ENCODE data around the gene NLGN1.
"Not testable (repeated sequence)": the region's sequence is repeated elsewhere in the genome, so short reads cannot be mapped to it uniquely, and the experiment has no call there.

Gene NLGN1

GRCh38 chr3:173553635-173554280 lies 156.2 kb downstream of the NLGN1 start:
- no peak for DNase-seq (ENCODE audit: low read depth in 2 of 2)

- no peak for DNase-seq (ENCODE audit: low read depth in 2 of 2)
Observed at GRCh38 chr3:173556546-173556945, 159.0 kb downstream of the NLGN1 start.

GRCh38 chr3:173567997-173568396 lies 170.5 kb downstream of the NLGN1 start:
- no peak for DNase-seq (ENCODE audit: low read depth in 2 of 2)

GRCh38 chr3:173568623-173569022 lies 171.1 kb downstream of the NLGN1 start:
- no peak for DNase-seq (ENCODE audit: low read depth in 2 of 2)

- no peak for DNase-seq (ENCODE audit: low read depth in 2 of 2)
Observed at GRCh38 chr3:173583496-173583895, 186.0 kb downstream of the NLGN1 start.

- no peak for DNase-seq (ENCODE audit: low read depth in 2 of 2)
Observed at GRCh38 chr3:173584093-173584837, 186.7 kb downstream of the NLGN1 start.

GRCh38 chr3:173584838-173585831 lies 187.6 kb downstream of the NLGN1 start:
- no peak for DNase-seq (ENCODE audit: low read depth in 2 of 2)

GRCh38 chr3:173586166-173586565 lies 188.6 kb downstream of the NLGN1 start:
- no peak for DNase-seq (ENCODE audit: low read depth in 2 of 2)

GRCh38 chr3:173587055-173587454 lies 189.5 kb downstream of the NLGN1 start:
- no peak for DNase-seq (ENCODE audit: low read depth in 2 of 2)

- DNase-seq (ENCODE audit: low read depth in 2 of 2): no peak
Observed at GRCh38 chr3:173588556-173588955, 191.0 kb downstream of the NLGN1 start.

GRCh38 chr3:173589116-173589515 lies 191.6 kb downstream of the NLGN1 start:
- no peak for DNase-seq (ENCODE audit: low read depth in 2 of 2)

- DNase-seq (ENCODE audit: low read depth in 2 of 2): no peak
Observed at GRCh38 chr3:173591401-173591800, 193.9 kb downstream of the NLGN1 start.

GRCh38 chr3:173594881-173595280 lies 197.3 kb downstream of the NLGN1 start:
- DNase-seq (ENCODE audit: low read depth in 2 of 2): not testable (repeated sequence)

GRCh38 chr3:173599673-173600072 lies 202.1 kb downstream of the NLGN1 start:
- no peak for DNase-seq (ENCODE audit: low read depth in 2 of 2)

GRCh38 chr3:173614522-173614921 lies 217.0 kb downstream of the NLGN1 start:
- no peak for DNase-seq (ENCODE audit: low read depth in 2 of 2)

GRCh38 chr3:173615661-173616060 lies 218.1 kb downstream of the NLGN1 start:
- no peak for DNase-seq (ENCODE audit: low read depth in 2 of 2)

GRCh38 chr3:173617490-173617889 lies 219.9 kb downstream of the NLGN1 start:
- DNase-seq (ENCODE audit: low read depth in 2 of 2): no peak

GRCh38 chr3:173618148-173618547 lies 220.6 kb downstream of the NLGN1 start:
- no peak for DNase-seq (ENCODE audit: low read depth in 2 of 2)

- no peak for DNase-seq (ENCODE audit: low read depth in 2 of 2)
Observed at GRCh38 chr3:173618703-173619102, 221.2 kb downstream of the NLGN1 start.

- DNase-seq (ENCODE audit: low read depth in 2 of 2): no peak
Observed at GRCh38 chr3:173622166-173622565, 224.6 kb downstream of the NLGN1 start.

GRCh38 chr3:173624086-173624485 lies 226.5 kb downstream of the NLGN1 start:
- no peak for DNase-seq (ENCODE audit: low read depth in 2 of 2)

GRCh38 chr3:173630849-173631248 lies 233.3 kb downstream of the NLGN1 start:
- no peak for DNase-seq (ENCODE audit: low read depth in 2 of 2)
